Left lobe of liver (tissue), 2 donors: ENCODE measurements around the gene DEFB112. TPM values are rescaled to one million over a fixed set of nuclear protein-coding genes. Genes with fewer than 3 reads are reported as not detected.

ENCODE experiments used
- ATAC-seq: fragments of 200-7000 bp; cut with Tn5 transposase; one replicate; pipeline ENCODE4 v1.9.1; 2020; ENCODE audit warnings: mild to moderate bottlenecking, moderate library complexity
- DNase-seq: peaks from one replicate; pipeline ENCODE4 v3.0.0-alpha.2; 2020; ENCODE audit warnings: low spot score
- total RNA-seq: library from RNA; stranded (reverse); gene quantifications from one replicate; pipeline ENCODE4 v1.2.1, GENCODE V29; 2021
- donor health status: DM: no; HTN: no; CAD: no; lungs with moderate emphysema.
- donor health status: DM: no; HTN: yes; CAD: no.

The DEFB112 gene
- total RNA-seq, 1 donor from 2014 or later = not detected

- no peak for ATAC-seq
These were observed 46.6 kb downstream of the DEFB112 start for GRCh38 chr6:50003139-50003538.

GRCh38 chr6:49995278-49995677 is 54.5 kb downstream of the DEFB112 start:
- DNase-seq (no peak), ATAC-seq (peak; percentile 52)

More at GRCh38 chr6:50003139-50003538, 46.6 kb downstream of the DEFB112 start:
- no peak for DNase-seq

Other genes starting within 250 kb of the DEFB112 start
- not detected for gene CRISP1, start 183.4 kb downstream of the DEFB112 start, total RNA-seq
- gene DEFB114, start 85.8 kb downstream of the DEFB112 start, total RNA-seq = not detected
- gene DEFB113, start 80.3 kb downstream of the DEFB112 start, total RNA-seq = not detected
- not detected for gene DEFB110, start 27.9 kb downstream of the DEFB112 start, total RNA-seq